Gastroesophageal sphincter (tissue), 3 donors: ENCODE results near the gene ZG16B.

ENCODE experiments used
- POLR2AphosphoS5 ChIP-seq: sonication (generic); formaldehyde crosslinking; IDR thresholded peaks from one replicate; pipeline ENCODE4 v1.6.1; 2017; ENCODE audit warnings: antibody characterized with exemption
- TF ChIP-seq, protein P1 (sequence below), 4 experiments: fragments of 200-600 bp in 2 of 4; fragments of 450-650 bp in 2 of 4; sonication (generic) in 1 of 4; IDR thresholded peaks; one replicate each; pipeline ENCODE4 v1.5.1; 2017 to 2019; ENCODE audit warnings: antibody characterized with exemption in 4 of 4, mild to moderate bottlenecking in 2 of 4, moderate library complexity in 2 of 4

DNA sequence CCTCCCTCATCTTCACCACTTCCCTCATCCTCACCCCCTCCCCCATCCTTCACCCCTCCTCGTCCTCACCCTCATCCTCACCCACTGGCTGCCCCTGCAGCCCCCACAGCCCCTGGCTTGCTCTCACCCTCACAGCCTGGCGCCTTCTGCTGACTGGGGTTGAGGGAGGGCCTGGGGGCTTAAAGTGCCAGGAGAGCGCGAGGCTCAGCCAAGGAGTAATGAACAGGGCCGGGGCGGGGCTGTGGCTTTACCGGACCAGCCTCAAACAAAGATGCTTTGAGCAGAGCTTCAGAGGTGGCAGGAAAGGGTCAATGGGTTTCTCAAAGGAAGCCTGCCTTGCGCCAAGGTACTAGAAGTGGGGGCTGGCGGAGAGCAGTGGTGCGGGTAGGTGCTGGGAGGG is 42.7 kb upstream of the ZG16B start, which contains the start of gene PRSS33:
- no peak for TF ChIP-seq POLR2AphosphoS5
- TF ChIP-seq, protein P1, sequence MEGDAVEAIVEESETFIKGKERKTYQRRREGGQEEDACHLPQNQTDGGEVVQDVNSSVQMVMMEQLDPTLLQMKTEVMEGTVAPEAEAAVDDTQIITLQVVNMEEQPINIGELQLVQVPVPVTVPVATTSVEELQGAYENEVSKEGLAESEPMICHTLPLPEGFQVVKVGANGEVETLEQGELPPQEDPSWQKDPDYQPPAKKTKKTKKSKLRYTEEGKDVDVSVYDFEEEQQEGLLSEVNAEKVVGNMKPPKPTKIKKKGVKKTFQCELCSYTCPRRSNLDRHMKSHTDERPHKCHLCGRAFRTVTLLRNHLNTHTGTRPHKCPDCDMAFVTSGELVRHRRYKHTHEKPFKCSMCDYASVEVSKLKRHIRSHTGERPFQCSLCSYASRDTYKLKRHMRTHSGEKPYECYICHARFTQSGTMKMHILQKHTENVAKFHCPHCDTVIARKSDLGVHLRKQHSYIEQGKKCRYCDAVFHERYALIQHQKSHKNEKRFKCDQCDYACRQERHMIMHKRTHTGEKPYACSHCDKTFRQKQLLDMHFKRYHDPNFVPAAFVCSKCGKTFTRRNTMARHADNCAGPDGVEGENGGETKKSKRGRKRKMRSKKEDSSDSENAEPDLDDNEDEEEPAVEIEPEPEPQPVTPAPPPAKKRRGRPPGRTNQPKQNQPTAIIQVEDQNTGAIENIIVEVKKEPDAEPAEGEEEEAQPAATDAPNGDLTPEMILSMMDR (IDR thresholded peaks at IDR 0.05), result no peak
